Activated CD8-positive, alpha-beta memory T cell treated with anti-CD3 and anti-CD28 coated beads, Interleukin-2, amount 10 ng/mL, durations not matched to agents 7 days and 5 days (primary cell): ENCODE results near the gene EHMT1. TPM values are rescaled to one million over a fixed set of nuclear protein-coding genes. Genes with fewer than 3 reads are reported as not detected.

Experiments
- ATAC-seq: fragments of 150-1000 bp; cut with Tn5 transposase; one replicate; pipeline ENCODE4 v1.10.0; 2021; ENCODE audit warnings: moderate library complexity
- CTCF ChIA-PET: fragments of 350-600 bp; sonication (Branson Sonifier 250); formaldehyde crosslinking; loops from one replicate; lab custom pipeline; 2021; ENCODE audit warnings: antibody characterized with exemption; lab: Charles Lee
- DNase-seq: peaks from one replicate; pipeline ENCODE4 v3.0.0-alpha.2; 2020
- H3K27ac Mint-ChIP-seq: one replicate; pipeline ENCODE4 v1.8.0; 2021; ENCODE audit warnings: mild to moderate bottlenecking, mixed read lengths
- H3K27me3 Mint-ChIP-seq: one replicate; pipeline ENCODE4 v1.8.0; 2021; ENCODE audit warnings: mixed read lengths
- H3K36me3 Mint-ChIP-seq: one replicate; pipeline ENCODE4 v1.8.0; 2021; ENCODE audit warnings: mild to moderate bottlenecking, mixed read lengths
- H3K4me1 Mint-ChIP-seq: one replicate; pipeline ENCODE4 v1.8.0; 2021; ENCODE audit warnings: mixed read lengths
- H3K4me3 Mint-ChIP-seq: one replicate; pipeline ENCODE4 v1.8.0; 2021; ENCODE audit warnings: mild to moderate bottlenecking, moderate library complexity, mixed read lengths
- H3K9me3 Mint-ChIP-seq: one replicate; pipeline ENCODE4 v1.8.0; 2022; ENCODE audit warnings: low read depth, mixed read lengths
- total RNA-seq, 2 experiments: library from RNA; stranded (reverse); gene quantifications; one replicate each; pipeline ENCODE4 v1.2.3, GENCODE V29; 2021

The EHMT1 gene
- total RNA-seq, 2 experiments from 2014 or later: 99.9 to 130 TPM

GRCh38 chr9:137679249-137679648 lies 60.4 kb downstream of the EHMT1 start:
- CTCF ChIA-PET: no interaction called here
- H3K4me1 Mint-ChIP-seq: peaks cover 2% of the 10 kb centered on the region
- no peak for DNase-seq
- no peaks in the 10 kb centered on the region for H3K9me3 Mint-ChIP-seq
- H3K27ac Mint-ChIP-seq: no peak overlapping the region
- peaks cover 5% of the 10 kb centered on the region for H3K36me3 Mint-ChIP-seq
- H3K4me3 Mint-ChIP-seq: no peak overlapping the region
- no peak for ATAC-seq
- H3K27me3 Mint-ChIP-seq: no peaks in the 10 kb centered on the region

- H3K4me3 Mint-ChIP-seq: no peak overlapping the region
- peaks cover 2% of the 10 kb centered on the region for H3K4me1 Mint-ChIP-seq
- H3K27me3 Mint-ChIP-seq: no peaks in the 10 kb centered on the region
- peaks cover 5% of the 10 kb centered on the region for H3K36me3 Mint-ChIP-seq
- no peaks in the 10 kb centered on the region for H3K9me3 Mint-ChIP-seq
- CTCF ChIA-PET: no interaction called here
- no peak for DNase-seq
- ATAC-seq: no peak
- no peak overlapping the region for H3K27ac Mint-ChIP-seq
Observed at GRCh38 chr9:137679695-137680305, 61.0 kb downstream of the EHMT1 start.

- Mint-ChIP-seq H3K36me3 (peaks cover 7% of the 10 kb centered on the region), H3K4me3 (no peak overlapping the region), H3K9me3 (no peaks in the 10 kb centered on the region), H3K27me3 (no peaks in the 10 kb centered on the region), H3K27ac (no peak overlapping the region), H3K4me1 (peaks cover 2% of the 10 kb centered on the region)
- no peak for DNase-seq
- ATAC-seq: no peak
- CTCF ChIA-PET: no interaction called here
Observed at GRCh38 chr9:137680444-137681358, 61.9 kb downstream of the EHMT1 start.

DNA sequence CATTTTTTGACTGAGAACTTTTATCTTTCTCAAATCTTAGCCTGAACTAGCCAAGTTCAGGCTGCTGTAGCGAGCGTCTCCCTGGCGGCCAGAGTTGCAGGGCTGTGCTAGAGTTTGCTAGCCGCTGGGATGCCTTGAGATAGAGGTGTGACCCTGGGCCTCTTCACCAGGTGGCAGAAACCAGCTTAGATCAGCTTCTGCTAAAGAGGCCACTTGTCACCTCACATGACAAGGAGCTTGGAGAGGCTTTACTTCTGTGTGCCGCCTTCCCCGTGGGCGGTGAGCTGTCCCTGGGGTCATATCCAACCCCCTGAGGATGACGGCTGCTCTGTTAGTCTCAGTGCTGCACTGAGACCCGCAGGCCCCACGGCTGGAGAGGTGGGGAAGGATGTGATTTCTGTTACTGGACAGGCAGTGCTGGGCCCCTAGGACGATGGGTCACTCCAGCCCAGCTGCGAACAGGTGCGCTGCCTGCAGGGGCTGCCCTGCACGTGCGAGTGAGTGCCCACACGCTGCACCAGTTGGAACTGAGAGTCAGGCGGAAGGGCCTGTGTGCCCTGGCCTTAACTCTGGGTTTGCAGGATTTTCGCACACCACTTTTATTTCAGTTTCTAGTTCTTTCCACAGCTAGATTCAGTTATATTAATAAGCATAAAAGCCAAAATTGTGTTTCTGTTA lies 63.8 kb downstream of the EHMT1 start:
- Mint-ChIP-seq H3K9me3 (no peaks in the 10 kb centered on the region), H3K27ac (no peak overlapping the region), H3K27me3 (no peaks in the 10 kb centered on the region), H3K36me3 (peaks cover 12% of the 10 kb centered on the region), H3K4me1 (peaks cover 2% of the 10 kb centered on the region), H3K4me3 (no peak overlapping the region)
- no peak for DNase-seq
- CTCF ChIA-PET: no interaction called here
- no peak for ATAC-seq

GRCh38 chr9:137683262-137683864 lies 64.6 kb downstream of the EHMT1 start:
- H3K27ac Mint-ChIP-seq: no peak overlapping the region
- H3K36me3 Mint-ChIP-seq: peaks cover 12% of the 10 kb centered on the region
- H3K4me3 Mint-ChIP-seq: no peak overlapping the region
- H3K9me3 Mint-ChIP-seq: no peaks in the 10 kb centered on the region
- ATAC-seq (no peak), DNase-seq (no peak)
- CTCF ChIA-PET: interaction anchor here (1.5 kb wide), 1 partner anchor 10 kb away, joined by 3 read pairs; no protein-coding TSS in a partner anchor
- no peaks in the 10 kb centered on the region for H3K27me3 Mint-ChIP-seq
- peaks cover 2% of the 10 kb centered on the region for H3K4me1 Mint-ChIP-seq

GRCh38 chr9:137685035-137685740 lies 66.4 kb downstream of the EHMT1 start:
- no peaks in the 10 kb centered on the region for H3K9me3 Mint-ChIP-seq
- H3K4me3 Mint-ChIP-seq: no peak overlapping the region
- H3K27me3 Mint-ChIP-seq: no peaks in the 10 kb centered on the region
- no peak overlapping the region for H3K27ac Mint-ChIP-seq
- H3K36me3 Mint-ChIP-seq: peaks cover 13% of the 10 kb centered on the region
- ATAC-seq (no peak), DNase-seq (no peak)
- CTCF ChIA-PET: interaction anchor here (1.5 kb wide), 1 partner anchor 12 kb away, joined by 3 read pairs; no protein-coding TSS in a partner anchor
- H3K4me1 Mint-ChIP-seq: no peaks in the 10 kb centered on the region

DNA sequence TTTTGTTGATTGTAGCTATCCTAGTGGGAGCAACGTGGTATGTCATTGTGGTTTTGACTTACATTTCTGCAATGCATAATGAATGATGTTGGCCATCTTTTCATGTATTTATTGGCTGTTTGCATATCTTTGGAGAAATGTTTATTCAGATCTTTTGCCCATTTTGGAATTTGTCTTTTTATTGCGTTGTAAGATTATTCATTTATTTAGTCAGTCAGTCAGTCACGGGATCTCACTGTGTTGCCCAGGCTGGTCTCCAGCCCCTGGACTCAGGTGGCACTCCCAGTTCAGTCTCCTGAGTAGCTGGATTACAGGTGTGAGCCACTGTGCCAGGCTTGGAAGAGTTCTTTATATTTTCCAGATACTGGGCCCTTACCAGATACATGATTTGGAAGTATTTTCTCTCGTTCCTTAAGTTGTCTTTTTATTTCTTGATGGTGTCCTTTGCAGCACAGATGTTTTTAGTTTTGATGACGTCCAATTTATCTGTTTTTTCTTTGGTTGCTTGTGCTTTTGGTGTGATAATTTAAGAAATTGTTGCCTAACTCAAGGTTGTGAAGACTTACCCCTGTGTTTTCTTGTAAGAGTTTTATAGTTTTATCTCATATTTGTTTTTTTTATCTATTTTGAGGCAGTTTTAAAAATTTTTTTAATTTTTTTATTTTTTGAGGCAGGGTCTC lies 67.1 kb downstream of the EHMT1 start:
- no peak for ATAC-seq
- CTCF ChIA-PET: no interaction called here
- H3K27me3 Mint-ChIP-seq: no peaks in the 10 kb centered on the region
- DNase-seq: no peak
- no peak overlapping the region for H3K27ac Mint-ChIP-seq
- H3K9me3 Mint-ChIP-seq: no peaks in the 10 kb centered on the region
- H3K36me3 Mint-ChIP-seq: peaks cover 14% of the 10 kb centered on the region
- no peak overlapping the region for H3K4me3 Mint-ChIP-seq
- peaks cover 2% of the 10 kb centered on the region for H3K4me1 Mint-ChIP-seq

DNA sequence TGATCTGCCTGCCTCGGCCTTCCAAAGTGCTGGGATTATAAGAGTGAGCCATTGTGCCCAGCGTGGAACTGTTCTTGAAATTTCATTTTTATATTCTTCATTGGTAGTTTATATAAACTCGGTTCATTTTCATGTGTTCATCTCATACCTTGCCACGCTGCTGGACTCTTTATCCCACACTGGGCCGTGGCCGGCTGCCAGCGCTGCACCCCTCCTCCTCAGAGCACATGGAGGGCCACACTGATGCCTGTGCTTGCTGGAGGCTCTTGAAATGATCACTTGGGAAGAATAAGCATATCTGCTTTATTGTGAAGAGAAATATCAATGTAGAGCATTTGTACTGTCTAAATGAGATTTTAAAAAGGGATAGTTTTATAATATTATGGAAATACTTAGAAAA lies 69.5 kb downstream of the EHMT1 start:
- CTCF ChIA-PET: no interaction called here
- no peak for ATAC-seq
- Mint-ChIP-seq H3K27me3 (no peaks in the 10 kb centered on the region), H3K4me3 (no peak overlapping the region), H3K27ac (no peak overlapping the region), H3K9me3 (no peaks in the 10 kb centered on the region), H3K36me3 (peaks cover 14% of the 10 kb centered on the region), H3K4me1 (peaks cover 4% of the 10 kb centered on the region)
- no peak for DNase-seq

- ATAC-seq: no peak
- Mint-ChIP-seq H3K27ac (no peak overlapping the region), H3K4me1 (peaks cover 4% of the 10 kb centered on the region), H3K4me3 (no peak overlapping the region), H3K9me3 (no peaks in the 10 kb centered on the region), H3K36me3 (peaks cover 14% of the 10 kb centered on the region), H3K27me3 (no peaks in the 10 kb centered on the region)
- DNase-seq: no peak
- CTCF ChIA-PET: no interaction called here
Observed at GRCh38 chr9:137688725-137689124, 69.9 kb downstream of the EHMT1 start.

DNA sequence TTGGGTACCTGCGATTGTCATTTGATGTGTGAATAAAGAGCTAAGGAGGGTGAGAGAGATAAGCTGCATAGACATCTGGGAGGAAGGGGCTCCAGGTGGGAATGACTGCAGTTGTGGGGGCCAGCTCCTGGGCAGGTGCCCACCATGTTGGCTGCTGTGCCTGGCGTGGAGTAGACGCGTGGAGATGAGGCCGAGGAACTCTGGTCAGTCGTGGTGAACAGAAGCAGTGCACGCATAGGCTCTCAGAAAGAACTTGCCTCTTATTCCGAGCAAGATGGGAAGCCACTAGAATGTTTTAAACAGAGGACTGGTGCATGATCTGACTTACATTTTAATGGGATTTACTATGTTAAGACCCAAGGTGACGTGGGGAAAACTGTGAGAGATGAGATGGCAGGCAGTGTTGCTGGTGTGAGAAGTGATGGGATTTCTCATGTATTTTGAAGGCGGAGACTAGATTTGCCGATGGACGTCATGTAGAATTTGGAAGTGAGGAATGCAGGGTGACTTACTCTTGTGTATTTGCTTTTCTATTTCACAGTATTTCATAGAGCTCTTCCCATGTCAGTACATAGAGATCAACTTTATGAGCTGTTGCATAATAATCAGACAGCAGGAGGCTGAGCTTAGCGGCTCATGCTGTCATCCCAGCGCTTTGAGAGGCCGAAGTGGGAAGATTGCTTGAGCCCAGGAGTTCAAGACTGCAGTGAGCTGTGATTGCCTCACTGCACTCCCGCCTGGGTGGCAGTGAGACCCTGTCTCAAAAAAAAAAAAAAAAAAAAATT lies 71.1 kb downstream of the EHMT1 start:
- CTCF ChIA-PET: no interaction called here
- no peak for DNase-seq
- no peak for ATAC-seq
- Mint-ChIP-seq H3K27ac (no peak overlapping the region), H3K4me1 (peaks cover 4% of the 10 kb centered on the region), H3K9me3 (no peaks in the 10 kb centered on the region), H3K27me3 (no peaks in the 10 kb centered on the region), H3K4me3 (no peak overlapping the region), H3K36me3 (peaks cover 14% of the 10 kb centered on the region)

GRCh38 chr9:137690930-137691645 lies 72.3 kb downstream of the EHMT1 start:
- Mint-ChIP-seq H3K27ac (no peak overlapping the region), H3K9me3 (no peaks in the 10 kb centered on the region), H3K4me3 (no peak overlapping the region), H3K36me3 (peaks cover 9% of the 10 kb centered on the region), H3K27me3 (no peaks in the 10 kb centered on the region), H3K4me1 (peaks cover 4% of the 10 kb centered on the region)
- DNase-seq (no peak), ATAC-seq (no peak)
- CTCF ChIA-PET: no interaction called here
